Myocyte (in vitro differentiated cells): ENCODE measurements around the gene TINAGL1. TPM values are rescaled to one million over a fixed set of nuclear protein-coding genes. Genes with fewer than 3 reads are reported as not detected.

Experiments used
- DNase-seq: peaks from one replicate; pipeline ENCODE4 v3.0.0-alpha.2; 2012; ENCODE audit warnings: low read depth
- total RNA-seq: library from RNA; depleted of rRNA; stranded (reverse); fragments of >200 nt; gene quantifications from 2 replicates; pipeline ENCODE4 v1.2.3, GENCODE V29; 2014

Gene TINAGL1
- total RNA-seq, 1 donor from 2014 or later: 0.11 TPM

DNA sequence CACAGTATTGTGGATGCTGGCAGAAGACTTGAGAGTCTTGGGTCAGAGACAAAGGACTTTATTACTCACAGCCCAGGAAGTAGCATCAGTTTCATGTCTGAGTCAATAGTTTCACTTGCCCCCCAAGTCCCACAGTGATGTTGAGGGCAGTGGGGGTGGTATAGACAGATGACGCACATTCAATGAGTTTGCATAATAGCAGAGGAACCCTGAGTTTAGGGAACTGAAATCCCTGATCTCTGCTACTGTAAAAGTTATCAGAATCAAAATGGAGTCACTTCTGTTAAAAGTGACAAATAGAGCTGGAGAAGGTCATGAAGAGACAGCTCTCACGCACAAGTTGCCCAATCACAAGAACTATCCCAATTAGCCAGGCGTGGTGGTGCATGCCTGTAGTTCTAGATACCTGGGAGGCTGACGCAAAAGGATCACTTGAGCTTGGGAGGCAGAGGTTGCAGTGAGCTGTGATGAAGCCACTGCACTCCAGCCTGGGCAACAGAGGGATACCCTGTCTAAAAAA, 29.7 kb downstream of the TINAGL1 start:
- DNase-seq: no peak

DNA sequence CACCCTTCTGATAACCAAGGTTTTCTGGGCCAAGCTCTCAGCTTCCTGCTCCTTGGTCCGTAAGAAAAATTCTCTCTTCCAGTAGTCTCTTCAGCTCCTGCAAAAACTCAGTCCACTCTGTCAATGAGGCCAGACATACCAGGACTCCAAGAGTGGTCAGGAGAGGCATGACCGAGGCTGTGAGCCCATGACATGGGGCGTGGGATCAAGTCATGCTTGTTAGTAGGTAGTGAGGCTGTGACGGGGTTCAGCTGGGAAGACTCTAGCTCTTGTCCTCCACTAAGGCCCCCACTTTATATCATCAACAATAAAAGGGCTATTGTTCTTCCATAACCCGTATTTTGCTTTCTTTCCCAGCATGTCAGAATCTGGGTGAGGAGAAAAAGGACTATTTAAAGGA, 31.0 kb downstream of the TINAGL1 start:
- no peak for DNase-seq

DNA sequence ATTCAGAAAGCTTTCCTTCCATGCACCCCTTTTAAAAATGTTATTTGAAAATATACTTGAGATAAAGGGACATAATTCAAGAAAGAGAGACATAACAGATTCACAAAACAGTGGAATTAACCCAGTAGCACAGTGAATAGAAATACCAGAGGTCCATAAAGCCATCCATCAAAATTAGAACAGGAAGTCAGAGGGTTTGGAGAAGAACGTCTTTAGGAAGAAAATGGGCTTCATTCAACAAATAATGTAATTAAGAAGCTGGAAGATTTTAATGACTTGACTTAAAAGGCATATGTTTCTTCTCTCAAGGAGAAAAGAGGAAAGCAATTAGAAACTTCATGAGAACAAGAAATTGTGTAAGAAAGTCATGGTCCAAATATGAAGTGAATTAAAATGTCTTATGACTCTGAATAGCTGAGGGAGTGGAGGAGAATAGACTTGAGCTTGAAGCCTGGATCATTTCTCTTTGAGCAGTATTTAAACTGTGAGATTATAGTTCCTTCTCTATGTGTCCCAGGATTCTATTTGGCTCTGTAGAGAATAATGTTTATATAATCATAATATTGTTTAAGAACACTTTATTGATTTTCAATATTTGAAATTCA, 33.3 kb downstream of the TINAGL1 start:
- DNase-seq: no peak

DNA sequence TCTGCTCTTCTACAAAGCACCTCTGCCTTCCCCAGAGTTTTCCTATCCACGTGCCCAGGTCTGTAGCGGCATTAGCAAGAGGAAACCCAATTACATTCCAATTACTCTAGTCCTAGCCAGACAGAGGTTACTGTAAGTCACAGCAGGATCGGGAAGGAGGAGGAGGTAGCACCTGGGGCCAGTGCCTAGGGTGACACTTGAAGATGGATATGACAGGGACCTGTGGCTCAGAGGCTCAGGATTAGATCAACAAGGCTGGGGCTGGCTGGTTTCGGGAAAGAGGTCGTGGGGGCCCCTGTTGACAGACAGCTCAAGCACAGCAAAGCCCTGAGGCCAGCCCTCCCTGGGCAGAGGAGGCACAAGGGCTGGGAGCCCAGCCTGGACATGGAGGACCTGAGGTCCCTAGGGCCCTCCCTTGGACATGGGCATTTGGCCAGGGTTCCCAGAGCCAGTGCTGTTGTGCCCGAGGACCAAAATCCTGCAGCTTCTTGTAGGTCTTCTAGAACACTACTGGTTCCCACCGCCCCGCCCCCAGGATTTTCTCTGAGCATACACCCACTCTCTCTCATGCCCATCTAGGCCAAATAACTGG, 38.2 kb downstream of the TINAGL1 start:
- no peak for DNase-seq

DNA sequence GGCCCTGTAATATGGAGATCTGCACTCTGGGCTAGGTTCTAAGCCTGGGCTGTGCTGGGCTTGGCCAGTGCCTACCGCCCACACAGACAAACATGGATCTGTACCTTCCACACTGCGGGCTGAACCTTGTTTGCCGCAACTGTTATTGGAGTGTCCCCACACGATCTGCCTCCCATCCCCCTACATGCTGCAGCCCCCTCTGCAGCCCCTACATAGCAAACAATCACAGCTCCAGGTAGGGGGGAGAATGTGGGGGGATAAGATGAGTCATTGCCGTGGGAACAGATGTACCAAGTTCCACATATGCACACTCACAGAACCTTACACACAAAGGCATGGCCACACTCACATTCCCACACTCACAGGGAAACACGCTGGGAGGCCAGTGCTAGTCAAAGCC, 39.1 kb downstream of the TINAGL1 start:
- no peak for DNase-seq

DNA sequence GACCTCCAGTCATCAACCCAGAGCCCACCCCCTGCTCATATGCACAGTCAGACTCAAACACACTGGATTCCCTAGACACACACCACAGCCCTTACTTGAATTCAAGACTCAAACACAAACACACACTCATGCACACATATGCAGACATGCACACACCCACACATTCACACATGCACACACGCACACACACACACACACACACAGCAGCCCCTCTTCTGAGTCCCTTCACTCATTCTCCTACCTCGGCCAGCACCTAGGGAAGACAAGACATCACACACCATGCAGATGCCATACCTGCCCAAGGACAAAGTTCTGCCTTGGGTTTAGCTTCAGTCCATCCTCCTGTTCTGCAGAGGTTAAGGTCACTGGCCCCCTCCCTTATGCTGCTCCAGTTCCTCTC, 39.6 kb downstream of the TINAGL1 start:
- no peak for DNase-seq

DNA sequence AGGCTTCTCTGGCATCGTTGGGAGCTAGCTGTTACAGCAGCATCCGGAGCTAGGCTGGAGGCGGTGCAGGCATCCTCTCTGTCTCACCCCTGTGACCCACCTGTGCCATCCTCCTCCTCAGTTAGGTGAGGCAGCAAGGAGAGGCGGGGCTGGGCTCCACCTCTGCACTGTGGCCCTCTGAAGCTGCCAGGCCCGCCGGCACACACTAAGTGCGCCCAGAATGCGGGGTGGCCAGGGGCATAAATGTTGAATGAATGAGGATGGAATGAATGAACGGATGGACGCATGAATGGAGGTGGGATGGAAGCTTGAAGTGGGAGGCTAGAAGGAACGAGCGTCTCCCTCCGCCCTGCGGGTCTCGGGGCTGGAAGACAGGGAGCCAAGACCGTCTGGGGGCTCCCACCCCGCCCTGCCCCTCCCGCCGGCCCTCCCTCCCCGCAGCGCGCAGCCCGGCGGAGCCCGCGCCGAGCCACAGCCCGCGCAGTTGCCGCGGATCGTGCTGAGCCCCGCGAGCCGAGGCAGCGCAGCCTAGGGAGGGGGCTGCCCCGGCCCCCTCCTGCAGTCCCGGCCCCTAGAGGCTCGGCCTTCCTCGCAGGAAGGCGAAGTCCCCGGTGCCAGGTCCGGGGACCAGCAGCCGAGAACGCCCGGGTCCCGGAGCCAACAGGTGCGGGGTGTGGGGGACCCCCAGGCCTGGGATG, 41.1 kb downstream of the TINAGL1 start, which contains the start of gene HCRTR1:
Gene HCRTR1 (plus strand): TSS at position 472 of the 698 bp plus-strand sequence. CDS start 1,504 bp downstream, outside the sequence.
- no peak for DNase-seq

DNA sequence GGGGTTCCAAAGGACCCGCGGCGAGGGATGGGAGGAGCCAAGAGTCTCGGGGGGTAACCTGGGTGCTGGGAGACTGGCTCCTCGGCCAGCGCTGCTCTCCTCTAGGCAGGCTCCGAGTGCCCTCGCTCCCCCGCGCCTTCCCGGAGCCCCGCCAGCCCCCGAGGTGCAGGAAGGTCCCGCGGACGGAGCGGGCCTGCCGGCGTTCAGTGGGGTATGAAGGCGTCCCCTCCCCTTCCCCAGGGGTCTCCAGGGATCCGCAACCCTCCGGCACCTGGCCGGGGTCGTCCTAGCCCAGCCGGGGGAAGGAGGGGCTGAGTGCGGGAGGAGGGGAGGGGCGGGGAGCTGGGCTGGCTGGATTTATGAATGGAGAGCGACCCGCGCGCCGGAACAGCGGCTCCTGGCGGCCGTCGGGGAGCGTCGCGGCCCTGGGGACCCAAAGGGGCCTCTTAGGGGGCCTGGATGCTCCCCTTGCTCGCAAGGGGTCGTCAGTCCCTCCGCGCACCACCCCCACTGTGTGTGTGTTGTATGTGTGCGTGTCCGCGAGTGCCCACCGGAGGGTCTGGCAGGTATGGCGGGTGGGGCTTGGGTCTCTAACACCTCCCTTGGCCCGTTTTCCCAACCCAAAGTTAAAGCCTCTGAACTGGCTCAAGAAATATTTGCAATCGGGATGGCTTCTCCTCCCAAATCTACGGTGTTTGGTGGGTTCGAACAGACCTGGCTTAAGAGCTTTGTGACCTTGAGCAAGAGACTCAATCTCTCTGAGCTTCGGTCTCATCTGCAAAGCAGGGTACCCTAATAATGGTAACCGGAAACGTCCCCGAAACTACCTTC, 41.8 kb downstream of the TINAGL1 start:
- peak; percentile 28 for DNase-seq

DNA sequence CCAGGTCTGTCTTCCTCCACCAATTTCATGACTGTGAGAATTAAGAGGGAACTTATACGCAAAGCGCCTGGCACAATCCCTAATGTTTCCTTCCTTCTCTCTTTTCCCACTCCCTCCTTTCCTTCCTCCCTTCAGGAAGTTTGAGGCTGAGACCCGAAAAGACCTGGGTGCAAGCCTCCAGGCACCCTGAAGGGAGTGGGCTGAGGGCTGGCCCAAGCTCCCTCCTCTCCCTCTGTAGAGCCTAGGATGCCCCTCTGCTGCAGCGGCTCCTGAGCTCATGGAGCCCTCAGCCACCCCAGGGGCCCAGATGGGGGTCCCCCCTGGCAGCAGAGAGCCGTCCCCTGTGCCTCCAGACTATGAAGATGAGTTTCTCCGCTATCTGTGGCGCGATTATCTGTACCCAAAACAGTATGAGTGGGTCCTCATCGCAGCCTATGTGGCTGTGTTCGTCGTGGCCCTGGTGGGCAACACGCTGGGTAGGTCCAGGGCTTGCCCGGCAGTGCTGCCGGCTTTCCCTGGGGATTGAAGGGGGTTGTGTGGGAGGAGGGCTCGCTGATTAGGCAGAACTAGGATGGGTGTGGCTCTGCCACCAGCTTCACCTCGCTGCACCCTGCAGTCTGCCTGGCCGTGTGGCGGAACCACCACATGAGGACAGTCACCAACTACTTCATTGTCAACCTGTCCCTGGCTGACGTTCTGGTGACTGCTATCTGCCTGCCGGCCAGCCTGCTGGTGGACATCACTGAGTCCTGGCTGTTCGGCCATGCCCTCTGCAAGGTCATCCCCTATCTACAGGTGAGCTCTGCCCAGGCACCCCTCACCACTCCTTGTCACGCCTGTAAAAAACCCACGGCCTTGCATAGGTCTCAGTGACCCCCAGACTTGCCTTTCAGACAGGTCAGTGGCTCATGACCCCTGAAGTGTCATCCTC, 42.9 kb downstream of the TINAGL1 start:
- no peak for DNase-seq

DNA sequence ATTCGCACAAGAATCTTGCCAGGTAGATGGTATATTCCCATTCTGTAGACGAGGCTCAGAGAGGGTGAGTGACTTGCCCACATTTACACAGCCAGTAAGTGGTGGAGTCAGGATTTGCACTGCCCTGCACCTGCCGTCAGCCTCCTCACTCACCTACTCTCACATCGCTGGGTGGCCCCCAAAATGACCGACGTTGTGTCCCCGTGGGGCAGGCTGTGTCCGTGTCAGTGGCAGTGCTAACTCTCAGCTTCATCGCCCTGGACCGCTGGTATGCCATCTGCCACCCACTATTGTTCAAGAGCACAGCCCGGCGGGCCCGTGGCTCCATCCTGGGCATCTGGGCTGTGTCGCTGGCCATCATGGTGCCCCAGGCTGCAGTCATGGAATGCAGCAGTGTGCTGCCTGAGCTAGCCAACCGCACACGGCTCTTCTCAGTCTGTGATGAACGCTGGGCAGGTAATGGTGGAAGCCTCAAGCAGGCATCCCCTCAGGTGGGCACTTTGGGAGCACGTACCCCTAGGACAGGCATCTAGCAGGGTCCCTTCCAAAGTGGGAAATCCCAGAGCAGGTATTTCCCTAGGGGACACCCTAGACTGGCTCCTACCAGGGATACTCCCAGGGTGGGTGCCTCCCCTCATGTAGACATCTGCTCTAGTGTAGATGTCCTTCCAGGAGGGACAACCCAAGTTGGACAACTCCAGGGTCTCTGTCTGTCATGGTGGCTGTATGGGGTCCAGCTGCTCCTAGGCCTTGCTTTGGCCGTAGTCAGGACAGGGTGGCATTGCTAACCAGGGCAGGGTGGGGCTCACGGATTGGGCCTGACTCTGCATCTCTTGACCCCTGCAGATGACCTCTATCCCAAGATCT, 44.5 kb downstream of the TINAGL1 start:
- no peak for DNase-seq

DNA sequence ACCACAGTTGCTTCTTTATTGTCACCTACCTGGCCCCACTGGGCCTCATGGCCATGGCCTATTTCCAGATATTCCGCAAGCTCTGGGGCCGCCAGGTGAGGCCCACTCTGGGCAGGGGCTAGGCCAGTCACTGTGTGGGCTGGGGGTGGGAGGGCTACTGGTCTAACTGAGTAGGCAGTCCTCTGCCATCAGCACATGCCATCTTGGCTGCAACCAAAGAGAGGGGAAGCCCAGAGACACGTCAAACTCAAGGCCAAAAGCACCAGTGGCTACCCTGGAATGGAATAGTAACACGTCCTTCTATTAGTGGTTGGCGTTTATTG, 45.1 kb downstream of the TINAGL1 start:
- no peak for DNase-seq

DNA sequence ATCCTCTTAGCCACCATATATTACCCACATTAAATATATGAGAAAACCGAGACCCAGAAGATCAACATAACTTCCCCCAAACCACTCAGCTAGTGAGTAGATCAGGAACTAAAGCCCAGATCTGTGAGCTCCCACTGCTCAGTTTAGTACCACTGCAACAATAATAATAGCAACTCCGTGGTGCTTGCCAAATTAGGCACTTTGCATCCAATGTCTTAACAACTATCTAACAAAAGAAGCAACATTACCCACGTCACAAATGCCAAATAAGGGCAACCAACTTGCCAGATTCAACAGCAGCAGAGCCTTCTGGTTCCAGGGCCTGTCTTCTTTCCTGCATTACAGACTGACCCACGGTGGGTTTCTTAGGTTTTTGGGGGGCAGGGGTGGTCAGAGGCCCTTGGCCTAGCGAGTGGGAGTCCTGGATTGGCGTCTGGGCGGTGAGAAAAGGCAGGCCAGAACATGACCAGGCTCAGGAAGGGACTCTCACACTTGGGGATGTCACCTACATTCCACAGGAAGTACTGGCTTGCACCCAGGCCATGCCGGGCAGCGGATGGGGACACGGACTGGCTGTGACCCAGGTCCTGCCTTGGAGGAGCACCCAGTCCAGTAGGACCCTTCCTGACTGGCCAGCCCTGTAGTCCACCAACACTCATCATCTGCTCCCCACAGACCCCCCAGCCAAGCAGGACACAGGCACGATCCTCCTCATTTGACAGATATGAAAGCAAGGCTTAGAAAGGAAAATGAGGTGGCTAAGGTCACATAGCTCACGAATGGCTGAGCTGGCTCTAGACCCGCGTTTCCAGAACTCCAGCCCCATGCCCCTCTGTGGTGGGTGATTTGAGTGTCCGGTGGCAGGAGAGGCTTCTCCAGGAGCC, 45.8 kb downstream of the TINAGL1 start:
- no peak for DNase-seq

DNA sequence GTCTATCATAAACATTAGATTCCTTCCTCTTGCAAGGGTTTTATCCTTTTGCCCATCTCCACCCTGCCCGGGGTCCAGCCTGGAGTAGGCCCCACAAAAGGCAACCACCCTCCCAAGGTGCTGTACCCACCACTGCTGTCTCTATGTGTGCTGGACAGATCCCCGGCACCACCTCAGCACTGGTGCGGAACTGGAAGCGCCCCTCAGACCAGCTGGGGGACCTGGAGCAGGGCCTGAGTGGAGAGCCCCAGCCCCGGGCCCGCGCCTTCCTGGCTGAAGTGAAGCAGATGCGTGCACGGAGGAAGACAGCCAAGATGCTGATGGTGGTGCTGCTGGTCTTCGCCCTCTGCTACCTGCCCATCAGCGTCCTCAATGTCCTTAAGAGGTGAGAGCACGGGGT, 47.0 kb downstream of the TINAGL1 start:
- no peak for DNase-seq

DNA sequence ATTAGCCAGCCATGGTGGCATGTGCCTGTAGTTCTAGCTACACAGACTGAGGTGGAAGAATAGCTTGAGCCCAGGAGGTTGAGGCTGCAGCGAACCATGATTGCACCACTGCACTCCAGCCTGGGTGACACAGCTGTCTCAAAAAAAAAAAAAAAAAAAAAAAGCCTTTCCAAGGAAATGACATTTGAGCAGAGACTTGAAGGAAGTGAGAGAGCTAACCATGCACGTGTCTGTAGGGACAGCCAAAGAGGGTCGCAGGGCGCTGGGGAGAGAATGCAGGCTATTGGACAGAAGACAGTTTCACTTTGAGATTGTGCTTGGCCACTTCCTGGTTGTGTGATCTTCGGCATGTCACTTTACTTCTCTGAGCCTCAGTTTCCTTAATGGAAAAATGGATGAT, 48.0 kb downstream of the TINAGL1 start:
- DNase-seq: no peak

DNA sequence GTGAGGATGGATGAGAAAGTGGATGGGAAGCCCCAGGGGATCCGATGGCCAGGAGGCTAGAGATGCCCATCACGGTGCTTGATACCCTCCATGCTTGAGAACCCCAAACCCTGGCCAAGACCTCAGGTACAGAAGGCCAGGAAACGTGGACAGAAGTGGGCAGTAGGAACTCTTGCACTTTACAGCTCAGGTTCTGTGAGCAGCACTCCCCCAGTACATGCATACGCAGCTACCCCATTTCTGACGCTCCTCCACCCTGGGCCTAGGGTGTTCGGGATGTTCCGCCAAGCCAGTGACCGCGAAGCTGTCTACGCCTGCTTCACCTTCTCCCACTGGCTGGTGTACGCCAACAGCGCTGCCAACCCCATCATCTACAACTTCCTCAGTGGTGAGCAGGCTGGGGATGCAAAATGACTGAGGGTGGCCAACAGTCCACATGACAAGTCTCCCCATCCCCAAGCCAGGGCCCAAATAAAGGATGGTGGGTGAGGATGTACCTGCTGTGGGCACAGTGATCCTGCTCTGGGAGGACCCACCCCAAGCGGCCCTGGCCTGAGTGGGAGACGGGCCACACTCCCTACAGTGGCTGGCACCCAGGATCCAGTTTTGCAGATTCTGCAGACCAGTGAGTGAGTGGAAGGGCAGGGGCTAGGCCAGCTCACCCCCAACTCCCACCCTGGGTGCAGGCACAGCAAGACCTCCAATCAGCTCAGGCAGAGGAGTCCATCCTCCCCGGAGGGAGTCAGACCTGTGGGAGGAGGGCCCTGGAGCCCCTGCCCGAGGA, 48.6 kb downstream of the TINAGL1 start:
- DNase-seq: no peak

DNA sequence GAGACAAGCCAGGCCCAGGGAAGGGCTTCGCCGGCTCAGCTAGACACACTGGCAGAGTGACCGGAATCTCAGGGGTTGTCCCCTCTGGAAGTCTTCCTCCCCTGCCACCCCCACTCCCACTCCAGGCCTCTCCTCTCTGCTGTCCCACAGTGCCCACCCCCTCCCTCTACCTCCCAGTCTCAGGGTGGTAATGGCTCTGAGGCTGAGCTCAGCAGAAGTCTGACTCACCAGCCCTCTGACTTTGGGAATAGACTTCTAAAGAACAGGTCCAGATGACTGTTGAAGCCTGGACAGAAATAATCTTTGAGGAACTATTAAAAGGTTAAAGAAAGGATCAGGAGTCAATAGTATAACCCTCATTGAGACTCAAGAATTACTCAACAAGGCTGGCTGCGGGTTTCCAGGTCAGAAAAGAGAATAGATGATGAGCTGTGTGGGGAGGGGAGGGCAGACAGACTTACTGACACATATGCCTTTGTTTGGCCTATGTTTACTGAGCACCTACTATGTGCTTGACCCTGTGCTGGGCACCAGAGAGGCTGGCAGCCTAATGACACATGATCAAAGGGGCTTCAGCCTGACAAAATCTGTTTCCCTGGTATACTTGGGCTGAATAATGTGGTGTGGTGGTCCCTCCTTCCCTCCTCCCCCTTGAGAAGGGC, 49.4 kb downstream of the TINAGL1 start:
- DNase-seq: peak; percentile 32
